ENCODE results near the gene DHRS3.
A peak's percentile ranks its signal among the peaks of the same experiment; 100 is the strongest.

The DHRS3 gene

DNA sequence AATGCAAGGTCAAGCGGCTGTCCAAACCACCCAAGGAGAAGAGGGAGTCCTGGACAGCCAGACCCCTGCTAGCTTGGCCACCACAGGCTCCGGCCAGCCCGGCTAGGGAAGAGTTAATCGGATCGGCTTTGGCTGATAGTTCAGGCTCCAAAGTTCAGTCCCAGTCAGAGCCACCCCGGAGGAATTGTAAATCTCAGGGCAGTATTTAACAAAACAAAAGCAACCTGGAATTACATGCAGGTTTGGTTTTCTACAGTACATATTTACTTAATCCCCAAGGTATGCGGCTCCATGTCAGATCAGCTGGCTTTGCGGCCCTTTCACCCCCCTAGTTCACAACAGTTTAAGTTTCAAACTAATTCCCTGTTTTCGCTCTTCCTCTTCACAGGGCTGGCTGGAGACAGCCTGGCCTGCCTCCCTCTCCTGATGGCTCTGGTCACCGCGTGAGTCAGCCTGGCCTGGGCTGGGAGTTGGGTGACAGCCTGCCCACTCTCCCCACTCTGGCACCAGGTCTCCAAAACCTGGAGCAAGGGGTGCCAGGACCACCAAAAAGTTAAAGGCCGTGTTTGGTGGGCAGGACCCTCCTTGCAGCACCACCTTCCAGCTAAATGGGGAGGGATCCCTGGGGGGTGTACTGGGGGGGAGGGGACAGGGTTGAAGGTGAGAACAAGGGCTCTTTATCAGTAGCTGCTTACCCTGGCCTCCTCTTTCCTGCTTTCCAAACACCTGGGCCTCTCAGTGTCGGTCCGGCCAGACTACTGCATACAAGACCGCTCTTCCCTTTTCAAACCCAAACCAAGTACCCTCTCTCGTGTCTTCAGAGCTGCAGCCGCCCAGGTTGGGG, 1.9 kb downstream of the DHRS3 start:
- no peak for DNase-seq

GRCh38 chr1:12615159-12615864, 2.7 kb downstream of the DHRS3 start:
- DNase-seq, result no peak

DNA sequence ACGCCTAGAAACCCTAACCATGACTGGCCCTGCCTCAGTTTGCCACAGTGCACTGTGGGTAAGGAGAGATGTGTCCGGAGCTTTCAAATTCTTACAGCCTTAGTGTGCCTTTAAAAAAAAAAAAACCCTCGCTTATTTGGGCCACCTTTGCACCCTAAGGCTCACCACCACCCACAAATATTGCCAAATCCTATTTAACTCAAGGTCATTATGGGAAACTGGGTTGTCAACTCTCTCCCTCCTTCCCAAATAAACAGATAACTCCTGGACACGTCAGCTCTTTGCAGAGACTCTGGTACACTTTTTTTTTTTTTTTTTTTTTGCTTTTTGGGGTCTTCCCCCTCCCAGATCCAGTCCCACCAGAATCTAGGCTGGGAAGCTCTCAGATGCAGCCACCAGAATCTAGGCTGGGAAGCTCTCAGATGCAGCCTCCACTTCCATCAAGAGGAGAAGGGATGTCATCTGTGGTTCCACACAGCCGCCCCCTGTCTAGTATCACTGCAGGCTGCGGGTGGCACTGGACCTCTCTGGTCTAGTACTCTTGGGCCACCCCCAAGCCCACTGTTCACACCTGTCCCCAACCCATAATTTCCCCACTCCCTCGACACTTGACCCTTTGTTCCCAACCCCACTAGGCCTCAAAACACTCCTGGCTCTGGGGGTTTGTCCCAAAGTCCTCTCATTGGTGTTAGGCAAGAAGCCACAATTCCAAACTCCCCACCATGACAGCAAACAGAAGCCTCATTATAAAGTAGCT, 3.4 kb downstream of the DHRS3 start:
- DNase-seq, result no peak

DNA sequence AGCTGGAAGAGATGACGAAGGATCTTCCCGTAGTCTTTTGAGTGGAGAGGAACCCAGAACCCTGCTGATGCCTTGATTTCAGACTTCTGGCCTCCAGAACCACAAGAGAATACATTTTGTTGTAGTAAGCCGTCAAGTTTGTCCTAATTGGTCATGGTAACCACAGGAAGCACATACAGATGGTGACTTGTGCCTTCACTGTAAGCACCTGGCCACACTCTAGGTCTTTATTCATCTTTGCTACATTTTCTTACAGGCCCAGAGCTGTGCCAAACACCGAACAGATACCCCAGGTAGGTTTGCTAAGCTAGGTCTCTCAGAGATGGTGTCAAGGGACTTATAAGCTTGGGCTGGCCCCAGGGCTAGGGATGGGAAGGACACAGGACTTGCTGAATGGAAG, 4.8 kb downstream of the DHRS3 start:
- DNase-seq, result no peak

DNA sequence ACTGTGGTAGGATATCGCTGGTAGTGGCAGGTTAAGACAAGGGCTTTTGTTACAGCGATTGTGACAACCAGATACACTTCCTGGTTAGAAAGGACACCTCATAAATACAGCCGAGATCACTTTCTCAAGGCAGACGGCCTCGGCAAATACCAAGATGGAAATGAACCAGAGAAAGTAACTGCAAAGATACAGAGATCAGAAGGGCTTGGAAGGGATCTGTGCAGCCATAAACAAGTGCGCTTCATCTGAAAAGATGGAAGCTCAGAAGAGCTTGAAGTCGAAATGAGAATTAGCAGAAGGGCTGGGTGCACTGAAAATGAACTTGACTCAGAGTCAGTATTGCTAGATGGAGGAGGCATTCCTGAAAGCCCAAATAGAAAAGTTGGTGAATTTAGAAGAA, 7.1 kb downstream of the DHRS3 start:
- no peak for DNase-seq

DNA sequence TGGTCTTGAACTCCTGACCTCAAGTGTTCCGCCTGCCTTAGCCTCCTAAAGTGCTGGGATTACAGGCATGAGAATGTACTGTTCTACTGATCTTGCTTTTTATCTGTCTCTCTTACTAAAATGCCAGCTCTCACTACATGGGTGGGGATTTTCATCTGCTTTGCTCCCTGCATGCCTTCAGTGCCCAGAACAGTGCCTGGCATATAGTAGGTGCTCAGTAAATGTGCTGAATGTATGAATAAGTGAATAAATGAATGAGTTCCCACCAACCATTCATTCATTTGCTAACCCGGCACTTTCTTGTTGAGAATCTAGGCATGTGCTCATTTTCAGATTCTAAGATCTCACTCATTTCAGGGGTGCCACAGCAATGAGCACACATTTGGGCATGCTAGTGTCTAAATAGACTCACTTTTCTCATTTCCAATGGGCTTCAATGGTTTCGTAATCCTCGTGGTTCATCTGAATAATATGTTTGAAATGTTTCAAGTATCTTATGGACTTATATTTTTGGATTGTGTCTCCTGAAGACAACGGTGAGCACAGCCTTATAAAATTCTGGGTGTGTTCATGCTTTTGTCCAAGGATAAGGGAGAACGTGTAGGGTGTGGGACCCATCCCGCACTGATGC, 7.6 kb downstream of the DHRS3 start:
- DNase-seq, result no peak

- DNase-seq, result no peak
These were observed 8.5 kb downstream of the DHRS3 start for GRCh38 chr1:12609469-12610003.

DNA sequence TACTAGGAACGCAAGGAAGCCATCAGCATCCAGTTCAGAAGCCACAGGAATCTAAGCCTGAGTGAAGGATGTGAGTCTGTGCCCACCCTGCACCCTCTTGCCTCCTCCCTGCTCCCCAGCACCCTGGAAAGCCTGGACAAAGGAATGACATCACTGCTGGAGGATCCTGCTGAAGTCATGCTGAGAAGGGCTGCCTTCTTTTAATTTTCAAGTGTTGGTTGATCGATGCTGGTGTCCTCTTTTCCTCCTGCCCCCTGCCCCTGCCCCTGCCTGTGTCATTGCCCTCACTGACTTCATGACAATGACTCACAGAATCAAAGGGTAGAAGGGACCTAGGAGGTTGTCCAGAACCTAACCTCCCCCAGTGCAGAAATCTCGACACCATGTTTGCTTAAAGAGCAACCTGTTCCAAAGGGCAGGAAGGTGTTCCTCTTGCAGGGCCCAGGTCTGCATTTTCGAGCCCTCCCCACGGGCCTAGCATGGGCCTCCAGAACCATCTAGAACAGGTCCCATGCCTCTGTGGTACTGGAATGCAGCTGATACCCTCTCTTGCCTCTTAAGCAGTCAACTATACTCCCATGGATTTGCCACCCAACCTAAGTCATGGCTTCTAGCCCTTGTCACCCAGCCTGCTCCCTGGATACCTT, 9.6 kb downstream of the DHRS3 start:
- no peak for DNase-seq

DNA sequence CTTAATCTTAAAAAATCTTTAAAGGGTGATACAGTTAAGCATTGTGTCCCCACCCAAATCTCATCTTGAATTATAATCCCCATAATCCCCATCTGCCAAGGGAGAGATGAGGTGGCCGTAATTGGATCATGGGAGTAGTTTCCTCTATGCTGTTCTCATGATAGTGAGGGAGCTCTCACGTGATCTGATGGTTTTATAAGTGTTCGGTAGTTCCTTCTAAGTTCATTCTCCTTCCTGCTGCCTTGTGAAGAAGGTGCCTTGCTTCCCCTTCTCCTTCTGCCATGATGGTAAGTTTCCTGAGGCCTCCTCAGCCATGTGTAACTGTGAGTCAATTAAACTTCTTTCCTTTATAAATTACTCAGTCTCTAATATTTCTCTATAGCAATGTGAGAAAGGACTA, 10.7 kb downstream of the DHRS3 start:
- no peak for DNase-seq

GRCh38 chr1:12604986-12605385, 13.0 kb downstream of the DHRS3 start:
- DNase-seq, result no peak

DNA sequence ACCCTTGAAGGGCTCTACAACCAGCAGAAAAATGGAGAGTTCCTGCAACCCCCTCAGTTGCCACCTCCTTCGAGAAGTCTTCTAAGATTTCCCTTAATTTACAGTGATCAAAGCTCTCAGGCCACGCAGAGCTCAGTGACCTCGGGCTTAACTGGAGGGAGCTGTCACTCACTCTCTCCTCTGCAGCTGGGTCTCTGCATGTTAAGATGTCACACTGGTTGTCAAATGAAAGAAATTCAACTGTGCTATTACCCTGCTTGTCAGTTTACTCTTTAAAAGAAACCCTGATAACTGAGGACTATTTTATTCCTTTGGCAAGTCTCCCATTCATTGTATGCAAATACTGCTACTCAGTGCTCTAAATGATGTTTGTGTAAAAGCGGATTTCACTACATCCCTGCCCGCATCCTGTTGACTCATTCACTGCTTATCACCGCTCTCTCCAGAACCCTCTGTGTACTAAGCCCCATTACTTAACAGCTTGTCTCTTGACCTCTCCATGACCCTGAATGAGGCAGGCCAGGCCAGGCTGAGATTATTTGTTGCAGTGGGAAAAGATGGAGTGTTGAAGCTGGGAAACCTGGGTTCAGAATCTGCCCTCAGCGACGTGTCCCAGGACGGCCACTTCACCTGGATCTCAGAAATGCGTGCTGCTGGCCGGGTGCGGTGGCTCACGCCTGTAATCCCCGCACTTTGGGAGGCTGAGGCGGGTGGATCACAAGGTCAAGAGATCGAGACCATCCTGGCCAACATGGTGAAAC, 13.7 kb downstream of the DHRS3 start:
- DNase-seq, result peak; percentile 78

- no peak for DNase-seq
These were observed 14.8 kb downstream of the DHRS3 start for GRCh38 chr1:12603224-12603623.

GRCh38 chr1:12602659-12603024, 15.4 kb downstream of the DHRS3 start:
- DNase-seq, result no peak

DNA sequence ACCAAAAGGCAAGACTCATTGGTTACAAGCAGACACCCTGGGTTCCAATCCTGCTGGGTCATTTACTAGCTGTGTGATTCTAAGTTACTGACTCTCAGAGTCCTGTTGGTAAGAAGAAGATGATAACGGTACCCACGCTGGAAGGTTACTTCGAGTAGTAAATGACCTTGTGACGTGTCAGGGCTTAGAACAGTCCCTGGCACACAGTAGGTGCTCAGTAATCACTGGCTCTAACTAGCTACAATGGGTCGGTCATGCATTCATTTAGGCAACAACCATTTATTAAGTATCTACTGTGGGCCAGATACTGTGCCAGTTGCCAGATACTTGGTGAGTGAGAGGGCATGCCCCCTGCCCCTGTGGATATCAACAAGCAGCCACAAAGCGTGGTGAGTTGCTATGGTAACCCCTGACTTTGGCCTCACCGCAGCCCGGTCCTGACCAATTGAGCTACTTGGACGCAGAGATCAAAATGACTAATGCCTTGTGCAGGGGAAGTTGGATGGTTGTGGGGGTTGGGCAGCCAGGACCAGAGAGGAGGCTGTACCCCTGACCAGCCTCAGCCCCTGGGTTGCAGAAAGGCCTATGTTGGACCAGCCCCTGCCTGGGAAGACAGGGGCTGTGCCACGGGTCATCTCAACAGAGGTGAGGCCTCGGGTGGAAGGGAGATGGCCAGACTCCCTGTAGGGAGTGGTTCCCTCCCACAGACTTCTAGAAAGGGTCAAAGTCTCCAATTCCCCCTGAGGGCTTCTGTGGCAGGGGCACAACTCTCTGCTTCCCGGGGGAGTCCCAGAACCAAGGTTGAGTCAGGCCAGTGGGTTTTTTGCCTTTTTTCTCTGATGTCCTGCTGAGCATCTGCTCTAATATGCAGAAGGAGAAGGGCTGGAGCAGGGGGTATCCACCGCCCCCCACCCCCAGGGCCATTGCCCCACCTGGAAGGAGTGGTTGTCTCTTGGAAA, 16.0 kb downstream of the DHRS3 start:
- DNase-seq, result no peak

- DNase-seq, result peak; percentile 72
These were observed 17.0 kb downstream of the DHRS3 start for GRCh38 chr1:12600880-12601633.

GRCh38 chr1:12600335-12600734, 17.7 kb downstream of the DHRS3 start:
- no peak for DNase-seq

DNA sequence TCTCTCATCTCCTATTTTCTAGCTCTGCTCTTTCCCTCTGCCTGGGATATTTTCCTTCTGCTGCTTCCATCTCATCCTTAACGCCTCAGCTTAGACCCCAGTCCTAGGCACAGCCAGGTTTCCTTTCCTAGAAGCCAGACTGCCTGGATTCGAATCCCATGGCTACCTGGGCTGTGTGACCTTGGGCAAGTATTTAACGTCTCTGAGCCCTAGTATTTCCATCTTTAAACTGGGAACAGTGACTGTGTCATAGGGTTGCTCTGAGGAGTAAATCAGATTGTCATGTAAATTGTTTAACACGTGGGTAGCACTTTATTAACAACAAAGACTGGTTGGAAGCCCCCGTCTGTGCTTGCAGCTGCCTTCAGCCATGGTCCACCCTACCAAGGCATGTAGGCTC, 18.4 kb downstream of the DHRS3 start:
- no peak for DNase-seq

- DNase-seq, result no peak
These were observed 19.0 kb downstream of the DHRS3 start for GRCh38 chr1:12598974-12599373.

DNA sequence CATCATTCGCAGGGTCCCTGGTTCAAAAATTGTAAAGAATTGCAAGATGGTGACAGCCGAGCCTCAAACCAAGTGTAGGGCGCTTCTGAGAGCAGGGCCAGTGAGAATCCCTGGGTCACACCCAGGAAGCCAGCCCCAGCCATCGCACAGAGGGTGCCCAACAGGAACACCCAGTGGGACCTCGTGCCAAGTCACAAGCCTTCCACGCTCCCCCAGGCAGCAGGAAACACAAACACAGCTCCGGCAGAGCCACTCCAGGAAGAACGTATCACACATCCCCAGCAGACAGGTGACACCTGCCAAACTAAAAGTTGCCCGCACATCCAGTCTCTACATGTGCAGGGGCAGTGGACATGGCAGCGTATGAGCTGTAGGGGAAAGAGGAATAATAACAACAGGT, 20.2 kb downstream of the DHRS3 start:
- DNase-seq, result no peak

Data from CD4-positive, alpha-beta T cell treated with Interleukin-17A for 1 hour (primary cell).